Measurements from ENCODE around the gene IL25.
A peak's percentile ranks its signal among the peaks of the same experiment; 100 is the strongest.
"Not testable (repeated sequence)": the region's sequence is repeated elsewhere in the genome, so short reads cannot be mapped to it uniquely, and the experiment has no call there.

IL25 gene

DNA sequence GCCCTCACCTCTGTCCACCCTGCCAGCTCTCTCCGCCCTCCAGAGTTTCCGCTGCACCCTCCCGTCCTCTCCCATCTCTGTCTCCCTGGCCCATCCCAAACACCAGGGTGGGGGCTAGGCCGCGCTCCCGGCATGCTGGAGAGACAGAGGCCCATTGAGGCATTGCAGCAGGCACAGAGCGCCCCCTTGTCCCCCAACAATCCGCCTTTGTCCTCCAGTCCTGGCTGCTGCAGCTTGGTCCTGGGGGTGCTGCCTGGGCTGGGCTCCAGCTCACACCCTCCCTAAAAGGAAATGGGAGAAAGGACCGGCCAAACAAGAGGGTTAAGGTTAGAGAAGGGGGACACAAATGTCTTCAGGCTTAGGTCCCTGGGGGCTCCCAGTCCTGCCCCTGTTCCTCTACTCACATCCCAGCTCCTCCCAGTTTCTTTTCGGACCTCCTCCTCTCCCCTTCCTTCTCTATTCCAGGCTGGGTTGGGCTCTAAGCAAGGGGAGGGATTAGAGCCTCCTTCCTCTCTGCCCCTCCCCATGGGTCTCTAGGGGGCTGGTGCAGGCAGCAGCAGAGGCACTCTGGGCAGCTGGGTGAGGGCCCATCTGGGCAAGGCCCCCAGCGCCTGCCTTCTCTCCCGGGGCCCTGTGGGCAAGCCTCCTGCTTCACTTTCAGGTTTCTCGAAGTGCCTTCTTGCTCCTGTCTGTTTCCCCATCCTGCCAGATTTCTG is 4.0 kb downstream of the IL25 start, which contains the start of gene CMTM5:
TSS of gene CMTM5 (plus strand) at position 565 of the 716 bp plus-strand sequence. CDS start 206 bp downstream, outside the sequence.
- DNase-seq, result no peak

DNA sequence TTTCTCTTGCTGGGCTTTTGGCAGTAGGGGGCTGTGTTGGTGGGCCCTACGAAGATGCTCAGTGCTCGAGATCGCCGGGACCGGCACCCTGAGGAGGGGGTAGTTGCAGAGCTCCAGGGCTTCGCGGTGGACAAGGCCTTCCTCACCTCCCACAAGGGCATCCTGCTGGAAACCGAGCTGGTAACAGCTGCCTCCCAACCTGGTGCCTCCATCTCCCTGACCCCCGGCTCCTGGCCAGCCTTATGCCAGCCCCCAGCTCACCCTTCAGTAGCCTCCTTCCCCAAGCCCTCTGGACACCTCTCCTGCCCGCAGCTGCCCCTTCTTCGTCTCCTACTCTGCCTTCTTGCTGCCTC is 4.6 kb downstream of the IL25 start:
- DNase-seq, result no peak

DNA sequence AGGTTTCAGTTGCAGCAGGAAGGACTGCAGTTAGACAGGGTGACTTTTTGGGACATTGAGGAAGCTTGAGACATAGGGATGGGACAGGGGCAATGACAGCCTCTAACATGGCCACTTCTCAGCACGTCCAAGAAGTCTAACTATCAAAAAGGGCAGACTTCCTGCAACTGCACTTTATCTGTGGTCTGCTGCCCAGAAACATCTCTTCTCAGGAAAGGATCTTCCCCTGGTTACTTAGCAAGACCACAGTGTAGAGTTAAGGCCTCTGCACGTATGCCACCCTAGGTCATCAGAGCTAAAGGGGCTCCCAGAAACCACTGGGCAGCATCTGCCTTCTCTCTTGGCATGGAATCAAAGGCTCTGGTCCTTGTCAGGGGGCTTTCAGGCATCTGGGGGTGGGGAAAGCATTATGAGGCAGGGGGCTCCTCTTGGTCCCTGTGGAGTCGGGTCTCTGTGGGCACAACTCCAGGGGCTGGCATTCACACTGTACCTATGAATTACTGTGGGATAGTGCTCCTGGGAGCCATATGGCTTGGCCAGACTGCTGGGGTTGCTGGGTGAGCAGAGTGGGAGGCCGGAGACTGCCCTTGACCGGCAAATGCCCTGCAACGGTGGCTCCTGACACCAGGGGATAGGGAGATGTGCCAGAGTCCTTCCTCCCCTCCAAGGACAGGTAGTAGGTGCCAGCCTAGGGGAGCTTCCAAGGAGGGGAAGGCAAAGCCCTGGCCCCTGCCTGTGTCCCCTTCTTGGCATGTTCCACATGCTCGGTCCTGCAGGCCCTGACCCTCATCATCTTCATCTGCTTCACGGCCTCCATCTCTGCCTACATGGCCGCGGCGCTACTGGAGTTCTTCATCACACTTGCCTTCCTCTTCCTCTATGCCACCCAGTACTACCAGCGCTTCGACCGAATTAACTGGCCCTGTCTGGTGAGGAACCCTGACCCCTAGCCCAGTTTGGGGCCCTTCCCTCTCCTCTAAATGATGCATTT is 5.3 kb downstream of the IL25 start:
- DNase-seq, result no peak

DNA sequence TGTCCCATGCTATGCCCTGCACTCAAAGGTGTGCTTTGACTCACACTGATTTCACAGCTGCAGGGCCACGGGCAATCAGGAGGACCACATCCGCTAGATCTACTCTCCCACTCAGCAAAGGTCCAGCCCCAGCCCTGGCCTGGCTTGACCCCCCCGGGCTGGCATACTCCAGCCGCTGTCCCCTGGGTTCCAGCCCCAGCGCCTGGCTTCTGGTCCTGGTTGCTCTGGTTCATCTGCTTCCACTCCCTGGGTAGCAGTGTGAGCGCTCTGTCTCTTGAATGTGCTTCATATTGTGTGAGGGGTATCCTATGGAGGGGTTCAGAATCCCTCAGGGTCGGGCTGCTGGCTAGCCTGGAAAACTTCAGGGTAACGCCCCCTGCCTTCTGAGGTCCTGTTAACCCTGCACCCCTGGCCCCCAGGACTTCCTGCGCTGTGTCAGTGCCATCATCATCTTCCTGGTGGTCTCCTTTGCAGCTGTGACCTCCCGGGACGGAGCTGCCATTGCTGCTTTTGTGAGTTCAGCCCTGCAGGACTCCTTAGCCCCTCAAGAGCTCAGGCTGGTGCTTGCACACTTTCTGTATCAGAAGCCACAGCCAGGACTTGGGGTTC is 6.1 kb downstream of the IL25 start:
- no peak for DNase-seq

DNA sequence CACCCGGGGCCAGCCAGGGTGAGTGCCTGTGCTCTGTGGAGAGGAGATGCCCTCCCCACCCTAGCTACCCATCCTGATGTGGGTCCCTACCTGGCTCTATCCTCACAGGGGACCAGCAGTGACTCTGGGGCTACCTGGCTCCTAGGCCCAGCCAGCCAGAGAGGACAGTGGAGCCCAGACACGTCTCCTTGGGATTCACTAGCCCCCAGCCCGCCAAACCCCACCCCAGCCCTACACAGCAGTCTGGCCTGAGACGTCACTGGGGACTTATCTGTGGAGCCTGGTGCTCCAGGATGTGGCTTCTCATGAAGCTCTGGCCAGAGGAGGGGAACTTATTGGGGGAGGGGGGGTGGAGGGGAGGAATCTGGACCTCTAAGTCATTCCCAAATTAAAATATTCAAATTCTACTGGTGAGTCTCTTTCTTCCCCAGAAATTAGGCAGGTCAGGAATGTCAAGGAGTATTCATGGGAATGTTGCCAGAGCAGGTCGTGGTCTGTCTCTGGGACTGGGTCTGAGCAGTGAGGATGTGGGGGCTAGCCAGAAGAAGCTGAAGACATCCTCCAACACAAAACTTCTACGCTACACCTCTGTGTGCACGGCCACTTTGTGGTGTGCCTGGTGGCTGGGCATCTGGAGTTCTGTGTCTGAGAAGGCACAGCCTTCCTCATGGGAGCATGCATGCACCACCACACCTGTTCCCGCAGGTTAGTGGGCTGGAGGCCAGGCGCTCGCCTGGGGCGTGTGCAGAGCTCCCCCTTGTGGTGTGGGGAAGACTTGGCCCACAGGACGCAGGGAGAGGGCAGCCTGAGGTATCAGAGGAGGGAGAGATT is 7.0 kb downstream of the IL25 start:
- peak; percentile 87 for DNase-seq

DNA sequence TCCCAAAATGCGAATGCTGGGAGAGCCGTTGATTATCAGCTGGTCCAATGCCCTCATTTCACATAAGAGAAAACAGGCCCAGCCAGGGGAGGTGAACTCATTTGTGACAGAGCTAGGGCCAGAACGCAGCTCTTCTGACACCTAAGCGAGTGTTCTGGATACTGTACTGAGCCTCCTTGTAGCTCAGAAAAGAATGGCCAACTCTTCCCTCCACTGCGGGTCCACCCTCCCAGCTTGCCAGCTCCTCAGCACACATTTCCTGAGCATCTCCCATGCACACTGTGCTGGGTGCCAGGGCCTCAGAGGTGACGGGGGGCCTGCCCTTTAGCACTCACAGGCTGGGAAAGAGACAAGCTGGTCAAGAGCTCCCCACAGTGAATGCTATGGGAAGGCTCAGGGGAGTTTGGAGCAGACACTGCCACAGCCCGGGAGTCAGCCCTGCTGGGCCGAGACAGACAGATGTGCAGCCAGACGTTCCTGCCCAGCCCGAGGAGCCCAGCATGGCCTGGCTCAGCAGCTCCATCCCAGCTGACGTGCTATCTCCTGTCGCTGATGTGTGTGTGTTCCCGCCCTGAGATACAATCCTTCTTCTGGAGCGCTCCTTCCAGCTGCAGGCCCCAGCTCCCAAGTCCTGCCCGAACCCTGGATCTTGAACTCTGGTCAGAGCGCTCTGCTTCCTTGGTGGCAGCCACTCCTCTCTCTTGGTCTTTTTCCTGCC is 7.7 kb downstream of the IL25 start:
- DNase-seq, result no peak

DNA sequence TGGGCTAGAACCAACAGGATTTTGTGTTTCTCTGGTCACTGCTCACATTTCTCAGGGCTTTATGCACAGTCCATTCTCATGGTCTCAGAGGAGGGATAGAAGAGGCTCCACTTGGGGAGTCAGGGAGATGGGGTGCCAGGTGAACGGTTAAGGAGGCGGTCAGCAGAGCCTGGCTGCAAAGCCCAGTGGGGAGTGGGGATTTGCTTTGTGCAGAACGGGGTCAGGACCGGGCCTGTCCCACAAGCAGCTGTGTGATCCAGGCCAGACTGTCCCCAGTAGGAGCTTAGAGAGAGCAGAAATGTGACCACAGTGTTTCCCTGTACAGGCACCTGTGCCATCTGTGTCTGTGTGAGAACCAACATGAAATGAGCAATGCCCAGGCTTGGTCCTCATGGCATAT is 8.4 kb downstream of the IL25 start:
- DNase-seq, result no peak

DNA sequence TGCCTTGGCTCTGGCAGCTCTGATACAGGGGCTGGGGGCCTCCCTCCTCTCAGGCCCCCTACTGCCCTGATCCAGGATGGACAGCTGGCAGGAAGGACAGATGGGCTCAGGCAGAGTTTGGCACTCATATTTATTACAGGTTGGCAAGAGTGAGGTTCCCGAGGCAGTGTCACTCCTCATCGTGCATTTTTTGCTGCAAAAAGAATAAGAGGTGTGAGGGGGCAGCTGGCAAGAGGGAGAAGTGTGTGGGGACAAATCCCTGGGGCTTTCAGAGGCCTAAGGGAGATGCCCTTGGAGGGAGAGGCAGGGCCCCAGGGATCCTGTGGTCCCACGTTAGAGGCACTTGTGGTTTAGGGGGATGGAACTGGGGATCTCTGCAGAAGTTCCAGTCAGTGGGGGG is 9.3 kb downstream of the IL25 start:
- DNase-seq, result no peak

DNA sequence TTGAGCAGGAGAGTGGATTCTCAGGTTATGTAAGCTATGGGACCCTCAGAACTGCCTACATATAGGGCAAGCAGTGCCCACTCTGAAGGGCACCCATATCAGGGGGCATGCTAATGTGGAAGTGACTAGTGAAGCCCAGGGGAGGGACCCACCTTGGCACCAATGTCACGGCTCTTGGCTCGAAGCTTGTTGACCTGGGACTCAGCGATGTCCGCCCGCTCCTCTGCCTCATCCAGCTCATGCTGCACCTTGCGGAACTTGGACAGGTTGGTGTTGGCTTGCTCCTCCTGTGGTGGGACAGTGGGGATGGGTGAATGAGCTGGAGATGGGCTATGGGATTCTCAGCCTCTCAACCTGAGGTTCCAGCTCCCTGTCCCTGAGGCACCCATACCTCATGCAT is 9.7 kb downstream of the IL25 start:
- no peak for DNase-seq

DNA sequence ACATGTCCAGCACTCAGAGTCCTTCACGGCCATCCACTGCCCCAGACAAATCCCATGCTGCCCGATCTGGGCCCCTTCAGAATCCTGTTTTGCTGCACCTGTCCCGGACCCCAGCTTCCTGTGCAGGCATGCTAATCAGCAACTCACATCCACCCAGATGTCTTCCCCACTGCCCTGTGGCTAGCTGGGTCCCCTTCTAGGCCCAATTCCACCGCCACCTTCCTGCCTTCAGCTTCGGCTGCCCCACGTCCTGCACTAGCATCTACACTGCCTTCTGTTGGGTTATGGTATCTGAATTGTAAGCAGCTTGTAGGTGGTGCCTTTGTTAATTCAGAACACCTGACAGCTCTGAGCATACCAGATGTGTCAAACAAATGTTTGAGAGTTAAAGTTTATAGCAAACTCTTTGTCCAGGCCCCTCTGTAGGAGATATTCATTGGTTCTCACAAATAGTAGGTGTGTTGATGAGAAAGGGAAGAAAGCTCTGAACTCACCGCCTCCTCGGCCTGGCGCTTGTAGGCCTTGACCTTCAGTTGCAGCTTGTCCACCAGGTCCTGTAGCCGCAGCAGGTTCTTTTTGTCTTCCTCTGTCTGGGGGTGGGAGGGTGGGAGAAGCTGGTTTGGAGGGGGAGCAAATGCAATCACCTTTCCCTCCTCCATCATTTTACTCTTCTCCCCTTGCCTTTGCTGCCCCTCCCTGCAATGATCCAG is 10.3 kb downstream of the IL25 start:
- DNase-seq, result no peak

DNA sequence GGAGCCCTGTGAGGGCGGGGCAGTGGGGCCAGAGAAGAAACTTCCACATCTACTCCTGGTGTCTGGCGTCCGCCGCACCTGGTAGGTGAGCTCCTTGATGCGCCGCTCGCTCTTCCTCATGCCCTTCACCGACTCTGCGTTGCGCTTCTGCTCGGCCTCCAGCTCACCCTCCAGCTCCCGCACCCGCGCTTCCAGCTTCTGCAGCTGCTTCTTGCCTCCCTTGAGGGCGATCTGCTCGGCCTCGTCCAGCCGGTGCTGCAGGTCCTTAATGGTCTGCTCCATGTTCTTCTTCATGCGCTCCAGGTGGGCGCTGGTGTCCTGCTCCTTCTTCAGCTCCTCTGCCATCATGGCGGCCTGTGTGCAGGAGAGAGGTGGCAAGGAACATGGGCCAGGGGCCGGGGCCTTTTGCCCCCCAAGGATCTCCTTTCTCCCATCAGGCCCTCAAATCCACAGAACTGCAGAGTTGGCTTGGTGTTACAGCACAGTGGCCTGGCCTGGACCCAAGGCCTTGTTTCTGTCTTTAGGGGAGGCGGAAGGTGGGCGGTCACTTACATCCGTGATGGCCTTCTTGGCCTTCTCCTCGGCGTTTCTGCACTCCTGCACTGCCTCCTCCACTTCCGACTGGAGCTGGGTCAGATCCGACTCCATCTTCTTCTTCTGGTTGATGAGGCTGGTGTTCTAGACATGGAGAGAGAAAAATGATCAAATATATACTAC is 11.9 kb downstream of the IL25 start:
- no peak for DNase-seq

DNA sequence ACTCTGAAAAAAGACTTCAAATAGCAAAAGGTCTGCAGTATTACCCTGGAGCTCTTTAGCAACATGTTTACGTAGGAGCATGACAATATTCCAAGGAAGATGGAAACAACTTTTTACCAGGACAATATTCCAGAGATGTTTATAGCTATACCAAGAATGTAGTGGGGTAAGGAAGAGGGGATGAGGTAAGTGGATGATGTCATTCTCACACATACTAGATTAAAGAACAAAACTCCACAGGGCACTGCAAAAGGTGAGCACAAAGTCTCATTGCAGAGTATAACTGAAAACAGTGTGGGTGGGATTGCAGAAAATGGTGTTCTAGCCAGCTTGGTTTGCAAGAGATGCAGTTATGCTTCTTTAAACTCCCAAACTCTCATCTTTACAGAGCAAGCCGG is 12.6 kb downstream of the IL25 start:
- DNase-seq, result no peak

DNA sequence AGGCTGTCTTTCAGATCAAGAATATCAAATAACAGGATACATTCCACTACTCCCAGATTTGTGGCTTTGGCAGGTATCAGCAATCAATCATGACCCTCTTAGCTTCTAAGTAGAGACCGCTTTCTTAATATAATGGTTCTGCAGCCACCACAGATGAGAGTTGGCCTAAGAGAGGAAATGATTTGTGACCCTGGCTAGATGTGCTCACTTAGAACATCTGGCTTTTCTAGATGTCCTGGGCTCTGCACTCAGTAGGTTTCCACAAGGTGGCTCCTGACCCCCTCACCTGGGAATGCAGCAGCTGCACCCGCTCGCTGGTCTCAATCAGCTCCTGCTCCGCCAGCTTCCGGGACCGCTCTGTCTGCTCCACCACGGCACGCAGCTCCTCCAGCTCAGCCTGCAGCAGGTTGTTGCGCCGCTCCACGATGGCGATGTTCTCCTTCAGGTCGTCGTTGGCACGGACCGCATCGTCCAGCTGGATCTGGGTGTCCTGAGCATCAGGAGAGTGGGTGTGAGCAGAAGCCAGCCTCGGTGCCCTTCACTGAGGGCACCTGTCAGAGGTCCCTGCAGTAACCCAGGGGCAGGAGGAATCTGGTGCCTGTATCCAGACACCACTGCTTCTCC is 13.1 kb downstream of the IL25 start:
- no peak for DNase-seq

DNA sequence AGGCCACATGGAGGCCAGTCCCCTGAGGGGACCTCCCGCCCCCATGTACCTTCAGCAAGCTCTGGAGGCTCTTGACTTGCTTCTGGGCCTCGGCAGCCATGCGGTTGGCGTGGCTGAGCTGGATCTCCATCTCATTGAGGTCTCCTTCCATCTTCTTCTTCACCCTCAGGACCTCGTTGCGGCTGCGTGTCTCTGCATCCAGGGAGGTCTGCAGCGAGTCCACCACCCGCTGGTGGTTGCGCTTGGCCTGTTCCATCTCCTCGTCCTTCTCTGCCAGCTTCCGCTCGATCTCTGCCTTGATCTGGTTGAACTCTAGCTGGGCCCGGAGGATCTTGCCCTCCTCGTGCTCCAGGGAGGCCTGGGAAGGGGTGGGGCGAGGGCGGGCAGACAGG is 13.7 kb downstream of the IL25 start:
- DNase-seq, result not testable (repeated sequence)

DNA sequence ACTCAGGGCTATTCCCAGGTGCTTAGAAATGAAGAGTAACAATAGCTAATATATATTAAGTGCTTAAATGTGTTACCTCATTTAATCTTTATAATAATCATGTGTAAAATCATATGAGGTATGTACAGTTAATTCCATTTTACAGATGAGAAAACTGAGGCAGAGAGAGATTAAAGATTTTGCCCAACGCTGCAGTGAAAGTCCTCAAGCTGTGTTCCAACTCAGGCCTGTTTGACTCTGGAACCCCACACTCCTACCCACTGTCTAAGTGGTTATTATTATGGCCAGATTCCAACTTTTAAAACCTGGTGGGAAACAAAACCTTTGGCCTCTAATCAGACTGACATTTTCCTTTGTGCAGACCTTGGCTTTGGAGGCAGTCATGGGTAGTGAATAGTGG is 14.4 kb downstream of the IL25 start:
- no peak for DNase-seq

DNA sequence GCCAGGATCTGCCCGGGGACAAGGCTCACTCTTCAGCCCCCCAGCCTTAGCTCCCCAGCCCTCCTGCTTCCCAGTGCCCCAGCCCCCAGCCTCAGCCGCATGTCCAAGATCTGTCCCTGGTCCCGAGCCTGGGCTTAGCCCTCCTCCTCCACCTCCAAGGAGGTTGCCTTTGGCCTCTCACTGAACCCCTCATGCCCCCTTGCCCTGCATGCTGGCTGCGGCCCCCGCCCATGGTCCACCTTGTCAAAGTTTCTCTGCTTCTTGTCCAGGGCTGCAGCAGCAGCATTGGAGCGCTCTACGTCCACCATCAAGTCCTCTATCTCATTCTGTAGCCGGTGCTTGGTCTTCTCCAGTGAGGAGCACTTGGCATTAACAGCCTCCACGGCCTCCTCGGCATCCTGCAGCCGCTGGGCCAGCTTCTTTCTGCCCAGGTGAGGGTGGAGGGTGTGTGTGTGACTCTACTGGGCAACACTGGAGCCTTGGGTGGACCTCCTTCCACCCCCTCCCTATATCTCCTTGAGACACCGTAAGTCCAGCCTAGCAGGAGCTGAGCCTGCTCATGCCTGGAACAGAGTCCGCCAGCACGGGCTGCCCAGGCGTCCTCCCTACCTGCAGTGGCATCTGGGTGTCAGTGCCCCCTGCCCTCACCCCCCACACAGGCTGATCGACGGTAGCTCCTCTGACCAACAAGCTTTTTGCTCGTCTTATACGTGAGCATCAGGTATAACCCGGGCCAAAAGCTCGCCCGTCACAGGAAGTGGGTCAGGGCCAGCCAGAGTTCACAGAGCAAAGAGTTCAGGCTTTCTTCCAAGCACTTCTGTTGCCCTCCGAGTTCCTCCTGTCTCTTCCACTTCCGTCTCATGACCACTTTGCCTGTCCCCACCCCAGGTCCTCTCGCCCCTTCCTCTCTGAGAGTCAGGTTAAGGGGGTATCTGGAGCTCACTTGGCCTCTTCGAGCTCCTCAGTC is 15.6 kb downstream of the IL25 start:
- no peak for DNase-seq

DNA sequence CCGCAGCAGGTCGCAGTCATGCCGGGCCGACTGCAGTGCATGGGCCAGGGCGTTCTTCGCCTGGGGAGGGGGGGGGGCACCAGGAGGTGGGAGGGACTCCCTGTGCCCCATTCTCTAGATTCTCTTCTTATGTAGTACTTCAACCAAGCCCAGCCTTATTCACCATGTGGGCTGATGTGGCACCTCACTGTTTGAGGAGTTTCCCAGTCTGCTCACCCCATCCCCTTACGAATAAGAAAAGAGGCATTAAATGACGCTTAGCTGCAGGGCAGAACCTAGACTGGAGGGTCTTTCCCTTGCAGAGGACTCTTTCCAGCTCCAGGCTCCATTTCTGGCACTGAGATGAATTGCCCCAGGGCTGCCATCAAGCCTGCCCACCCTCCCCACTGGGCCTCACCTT is 16.4 kb downstream of the IL25 start:
- no peak for DNase-seq

DNA sequence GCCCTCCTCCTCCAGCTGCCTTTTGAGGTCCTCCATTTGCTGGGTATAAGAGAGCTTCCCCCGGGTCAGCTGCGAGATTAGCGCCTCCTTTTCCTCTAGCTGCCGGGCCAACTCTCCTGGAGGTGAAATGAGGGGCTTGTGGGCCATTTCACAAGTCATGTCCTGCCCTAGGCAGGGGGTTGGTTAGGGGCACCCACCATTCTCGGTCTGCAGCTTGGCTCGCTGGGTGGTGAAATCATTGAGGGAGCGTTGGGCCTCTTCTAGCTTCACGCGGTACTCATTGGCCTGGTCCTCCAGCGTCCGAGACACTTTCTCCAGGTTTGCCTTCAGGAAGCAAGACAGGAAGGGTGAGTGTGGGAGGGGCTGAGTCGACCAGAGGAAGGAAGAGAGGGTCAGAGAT is 16.8 kb downstream of the IL25 start:
- DNase-seq, result no peak

DNA sequence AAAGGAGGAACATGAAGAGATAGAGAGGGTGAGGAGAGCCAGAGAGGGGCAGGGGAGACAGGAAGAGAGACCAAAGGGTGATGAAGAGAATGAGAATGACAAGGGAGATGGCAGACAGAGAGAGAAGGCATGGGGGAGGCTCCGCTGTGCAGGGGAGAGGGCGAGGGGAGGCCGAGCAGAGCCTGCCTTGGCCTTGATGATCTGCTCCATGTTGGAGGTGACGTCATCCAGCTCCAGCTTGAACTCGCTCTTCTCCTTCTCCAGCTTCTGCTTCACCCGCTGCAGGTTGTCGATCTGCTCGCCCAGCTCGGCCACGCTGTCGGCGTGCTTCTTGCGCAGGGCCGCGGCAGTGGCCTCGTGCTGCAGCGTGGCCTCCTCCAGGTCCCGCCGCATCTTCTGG is 17.3 kb downstream of the IL25 start:
- DNase-seq, result not testable (repeated sequence)

Data from activated effector memory CD4-positive, alpha-beta T cell treated with anti-CD3 and anti-CD28 coated beads, Interleukin-2, amount 50 U/mL, for 16 hours (primary cell).